GM23338 (cell line): Measurements from ENCODE around the gene SOX11. TPM values are rescaled to one million over a fixed set of nuclear protein-coding genes. Genes with fewer than 3 reads are reported as not detected.

ENCODE experiments used
- ATAC-seq: fragments of 200-7000 bp; cut with Tn5 transposase; 3 replicates; pipeline ENCODE4 v1.9.1; 2020
- DNase-seq: peaks from one replicate; pipeline ENCODE4 v3.0.0-alpha.2; 2015; ENCODE audit warnings: low spot score
- H2AFZ ChIP-seq: fragments of 200-600 bp; sonication (generic); 2 replicates; pipeline ENCODE4 v1.8.0; 2016; ENCODE audit warnings: antibody characterized with exemption, mild to moderate bottlenecking, moderate library complexity
- H3F3A ChIP-seq: fragments of 200-600 bp; sonication (generic); replicated peaks from 2 replicates; pipeline ENCODE4 v1.8.0; 2017; ENCODE audit warnings: antibody characterized with exemption, mixed run types, low read depth
- H3K27ac ChIP-seq: fragments of 200-600 bp; sonication (generic); 2 replicates; pipeline ENCODE4 v1.6.1; 2016; ENCODE audit warnings: low read depth
- H3K27me3 ChIP-seq: fragments of 200-600 bp; sonication (generic); 2 replicates; pipeline ENCODE4 v1.8.0; 2016; ENCODE audit warnings: mild to moderate bottlenecking, mixed run types, moderate library complexity; ENCODE audit not compliant: insufficient read depth
- H3K36me3 ChIP-seq: fragments of 200-600 bp; sonication (generic); 2 replicates; pipeline ENCODE4 v1.8.0; 2016; ENCODE audit warnings: mild to moderate bottlenecking; ENCODE audit not compliant: insufficient read depth
- H3K4me1 ChIP-seq: fragments of 200-600 bp; sonication (generic); 2 replicates; pipeline ENCODE4 v1.8.0; 2016; ENCODE audit warnings: mild to moderate bottlenecking, moderate library complexity; ENCODE audit not compliant: insufficient read depth
- H3K4me2 ChIP-seq: fragments of 200-600 bp; sonication (generic); 2 replicates; pipeline ENCODE4 v1.7.1; 2017; ENCODE audit warnings: mixed run types
- H3K4me3 ChIP-seq: fragments of 200-600 bp; sonication (generic); 2 replicates; pipeline ENCODE4 v1.6.1; 2016; ENCODE audit warnings: mixed run types
- H3K79me2 ChIP-seq: fragments of 200-600 bp; sonication (generic); replicated peaks from 2 replicates; pipeline ENCODE4 v1.8.0; 2017; ENCODE audit warnings: mild to moderate bottlenecking; ENCODE audit not compliant: insufficient read depth
- H3K9me2 ChIP-seq: fragments of 200-600 bp; sonication (generic); 2 replicates; pipeline ENCODE4 v1.8.0; 2017; ENCODE audit not compliant: insufficient read depth
- H4K20me1 ChIP-seq: fragments of 200-600 bp; sonication (generic); replicated peaks from 2 replicates; pipeline ENCODE4 v1.8.0; 2017; ENCODE audit warnings: mild to moderate bottlenecking; ENCODE audit not compliant: insufficient read depth
- H3K27ac Mint-ChIP-seq: 2 replicates; pipeline ENCODE4 v1.8.0; 2020; ENCODE audit warnings: inconsistent platforms, mild to moderate bottlenecking, moderate library complexity, mixed read lengths
- H3K27me3 Mint-ChIP-seq: 3 replicates; pipeline ENCODE4 v1.8.0; 2022; ENCODE audit warnings: low read depth, mild to moderate bottlenecking, moderate library complexity, mixed read lengths, inconsistent platforms; ENCODE audit not compliant: insufficient read depth, poor library complexity
- H3K36me3 Mint-ChIP-seq: 3 replicates; pipeline ENCODE4 v1.8.0; 2021; ENCODE audit warnings: low read depth, mild to moderate bottlenecking, inconsistent platforms, moderate library complexity, mixed read lengths
- H3K4me1 Mint-ChIP-seq: 3 replicates; pipeline ENCODE4 v1.8.0; 2020; ENCODE audit warnings: mild to moderate bottlenecking, inconsistent platforms, mixed read lengths
- H3K4me3 Mint-ChIP-seq: 3 replicates; pipeline ENCODE4 v1.8.0; 2021; ENCODE audit warnings: moderate library complexity, mild to moderate bottlenecking, inconsistent platforms, mixed read lengths
- H3K9me3 Mint-ChIP-seq: 3 replicates; pipeline ENCODE4 v1.8.0; 2020; ENCODE audit warnings: moderate library complexity, mild to moderate bottlenecking, inconsistent platforms, mixed read lengths
- CREB1 ChIP-seq: fragments of 250-450 bp; sonication (Bioruptor Pico); IDR thresholded peaks from 2 replicates; pipeline ENCODE4 v1.5.0; 2020; ENCODE audit warnings: low read depth, mild to moderate bottlenecking, moderate library complexity
- CTCF ChIP-seq, 2 experiments: fragments of 200-600 bp in 1 of 2; sonication (generic) in 1 of 2; conservative IDR thresholded peaks; 2 replicates each; pipeline versions ENCODE4 v1.5.1 to v1.6.1; 2016 to 2017; ENCODE audit warnings: antibody characterized with exemption in 2 of 2, low read depth in 2 of 2, mild to moderate bottlenecking in 2 of 2, moderate library complexity in 1 of 2
- ETS1 ChIP-seq: IDR thresholded peaks from 2 replicates; pipeline ENCODE4 v1.6.1; 2016; ENCODE audit warnings: antibody characterized with exemption
- EZH2phosphoT487 ChIP-seq: fragments of 200-600 bp; sonication (generic); IDR thresholded peaks from one replicate; pipeline ENCODE4 v1.8.1; 2018; ENCODE audit warnings: antibody characterized with exemption; ENCODE audit not compliant: unreplicated experiment
- POLR2AphosphoS5 ChIP-seq: IDR thresholded peaks from 2 replicates; pipeline ENCODE4 v1.6.1; 2016; ENCODE audit warnings: antibody characterized with exemption, low read depth
- REST ChIP-seq: IDR thresholded peaks from one replicate; pipeline ENCODE4 v1.6.1; 2018; ENCODE audit warnings: antibody characterized with exemption; ENCODE audit not compliant: unreplicated experiment
- ZNF331 ChIP-seq: fragments of 250-450 bp; sonication (Bioruptor Pico); IDR thresholded peaks from 2 replicates; pipeline ENCODE4 v1.5.0; 2020; ENCODE audit warnings: low read depth, mild to moderate bottlenecking, moderate library complexity
- polyA plus RNA-seq: library from polyadenylated mRNA; unstranded; fragments of >200 nt; fragmentation: Nextera tagmentation; extraction: Ambion mirVana; gene quantifications from 2 replicates; pipeline ENCODE4 v1.2.1, GENCODE V29; 2016
- total RNA-seq: library from RNA; depleted of rRNA; stranded (reverse); fragments of >200 nt; shearing (Covaris generic); gene quantifications from 2 replicates; pipeline ENCODE4 v1.2.3, GENCODE V29; 2014

Gene SOX11
- total and polyA plus RNA-seq, 2 experiments from 2014 or later, result 26.5 to 33.2 TPM

GRCh38 chr2:5698134-5698533 is 6.0 kb downstream of the SOX11 start (continued):
- TF ChIP-seq CTCF (conservative IDR thresholded peaks at IDR 0.05; ENCODE audit: low read depth in 2 of 2) (no peak), CREB1 (no peak), ETS1 (no peak), POLR2AphosphoS5 (no peak), EZH2phosphoT487 (no peak)

- peaks cover 38% of the 10 kb centered on the region for H3K79me2 ChIP-seq
- Mint-ChIP-seq H3K4me3 (no peak overlapping the region), H3K4me1 (peaks cover 58% of the 10 kb centered on the region), H3K27me3 (peaks cover 14% of the 10 kb centered on the region), H3K9me3 (peaks cover 2% of the 10 kb centered on the region; the same call in 2 of the 3 replicates), H3K36me3 (peaks cover 22% of the 10 kb centered on the region), H3K27ac (peak overlapping the region; percentile 60)
- no peak overlapping the region for H2AFZ ChIP-seq
- no peak for TF ChIP-seq REST
- no peak for TF ChIP-seq ZNF331 (CRISPR knock-in tag)
- no peak for TF ChIP-seq CTCF (conservative IDR thresholded peaks at IDR 0.05; ENCODE audit: low read depth in 2 of 2)
- no peak for DNase-seq
- no peaks in the 10 kb centered on the region for H3F3A ChIP-seq
- H3K9me2 ChIP-seq, result 0 out of 2 replicates have a peak, but pooled peaks cover 3% of the 10 kb centered on the region
- peak overlapping the region; percentile 15; the same call in 1 of the 2 replicates for H3K4me2 ChIP-seq
- H3K4me1 ChIP-seq, result peaks cover 37% of the 10 kb centered on the region
- H3K27me3 ChIP-seq, result peaks cover under 1% of the 10 kb centered on the region; the same call in 1 of the 2 replicates
- no peaks in the 10 kb centered on the region for H3K36me3 ChIP-seq
- peaks cover 6% of the 10 kb centered on the region for H4K20me1 ChIP-seq
- H3K27ac ChIP-seq, result no peak overlapping the region
- H3K4me3 ChIP-seq, result no peak overlapping the region
- no peak for ATAC-seq
Measured at GRCh38 chr2:5699963-5700362, 7.8 kb downstream of the SOX11 start.
